ENCODE results near the gene ADCK2.
A peak's percentile ranks its signal among the peaks of the same experiment; 100 is the strongest.

ADCK2 gene

GRCh38 chr7:140695381-140695780 is 22.6 kb downstream of the ADCK2 start:
- no peak overlapping the region for H3K4me3 ChIP-seq (ENCODE audit: low read depth, low read length)
- DNase-seq (ENCODE audit: low read depth) = no peak
- TF ChIP-seq POLR2A (IDR thresholded peaks at IDR 0.05; ENCODE audit: extremely low read depth, insufficient read length) (no peak), MYC (IDR thresholded peaks at IDR 0.05; ENCODE audit: low read depth, low read length) (no peak)
- TF ChIP-seq, protein P1, sequence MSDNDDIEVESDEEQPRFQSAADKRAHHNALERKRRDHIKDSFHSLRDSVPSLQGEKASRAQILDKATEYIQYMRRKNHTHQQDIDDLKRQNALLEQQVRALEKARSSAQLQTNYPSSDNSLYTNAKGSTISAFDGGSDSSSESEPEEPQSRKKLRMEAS (IDR thresholded peaks at IDR 0.05; ENCODE audit: low read depth, low read length) = no peak
- TF ChIP-seq, protein P2, sequence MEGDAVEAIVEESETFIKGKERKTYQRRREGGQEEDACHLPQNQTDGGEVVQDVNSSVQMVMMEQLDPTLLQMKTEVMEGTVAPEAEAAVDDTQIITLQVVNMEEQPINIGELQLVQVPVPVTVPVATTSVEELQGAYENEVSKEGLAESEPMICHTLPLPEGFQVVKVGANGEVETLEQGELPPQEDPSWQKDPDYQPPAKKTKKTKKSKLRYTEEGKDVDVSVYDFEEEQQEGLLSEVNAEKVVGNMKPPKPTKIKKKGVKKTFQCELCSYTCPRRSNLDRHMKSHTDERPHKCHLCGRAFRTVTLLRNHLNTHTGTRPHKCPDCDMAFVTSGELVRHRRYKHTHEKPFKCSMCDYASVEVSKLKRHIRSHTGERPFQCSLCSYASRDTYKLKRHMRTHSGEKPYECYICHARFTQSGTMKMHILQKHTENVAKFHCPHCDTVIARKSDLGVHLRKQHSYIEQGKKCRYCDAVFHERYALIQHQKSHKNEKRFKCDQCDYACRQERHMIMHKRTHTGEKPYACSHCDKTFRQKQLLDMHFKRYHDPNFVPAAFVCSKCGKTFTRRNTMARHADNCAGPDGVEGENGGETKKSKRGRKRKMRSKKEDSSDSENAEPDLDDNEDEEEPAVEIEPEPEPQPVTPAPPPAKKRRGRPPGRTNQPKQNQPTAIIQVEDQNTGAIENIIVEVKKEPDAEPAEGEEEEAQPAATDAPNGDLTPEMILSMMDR (IDR thresholded peaks at IDR 0.05; ENCODE audit: low read depth, low read length) = no peak

DNA sequence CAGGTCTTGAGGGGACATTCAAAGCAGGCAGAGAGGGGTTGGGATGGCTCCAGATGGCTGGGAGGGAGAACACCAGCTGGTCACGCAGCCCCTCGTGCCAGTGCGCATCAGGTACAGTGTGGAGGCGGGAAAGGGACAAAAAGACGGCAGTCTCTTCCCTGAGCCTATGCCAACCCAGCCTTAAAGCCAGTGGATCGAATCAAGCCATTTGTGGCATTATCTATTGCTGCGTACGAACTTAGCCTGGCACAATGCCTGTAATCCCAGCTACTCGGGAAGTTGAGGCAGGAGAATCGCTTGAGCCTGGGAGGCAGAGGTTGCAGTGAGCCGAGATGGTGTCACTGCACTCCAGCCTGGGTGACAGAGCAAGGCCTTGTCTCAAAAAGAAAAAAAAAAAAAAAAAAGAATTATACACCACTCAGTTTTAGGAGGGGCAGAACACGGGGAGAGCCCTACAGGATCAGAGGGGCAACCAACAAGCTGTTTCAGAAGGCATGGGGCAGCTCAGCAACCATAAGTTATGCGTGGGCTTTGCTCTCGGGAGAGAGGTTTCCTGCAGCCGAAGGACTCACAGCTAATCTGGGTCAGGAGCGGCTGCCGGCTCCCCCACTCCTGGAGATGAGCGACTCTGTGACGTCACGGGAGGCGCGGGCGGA is 23.4 kb downstream of the ADCK2 start:
- DNase-seq (ENCODE audit: low read depth) = peak; percentile 96
- peak overlapping the region; percentile 95 for H3K4me3 ChIP-seq (ENCODE audit: low read depth, low read length)
- TF ChIP-seq, protein P1 (IDR thresholded peaks at IDR 0.05; ENCODE audit: low read depth, low read length) = no peak
- TF ChIP-seq, protein P2 (IDR thresholded peaks at IDR 0.05; ENCODE audit: low read depth, low read length) = no peak
- TF ChIP-seq MYC (IDR thresholded peaks at IDR 0.05; ENCODE audit: low read depth, low read length) (no peak), POLR2A (IDR thresholded peaks at IDR 0.05; ENCODE audit: extremely low read depth, insufficient read length) (no peak)

GRCh38 chr7:140696680-140697446 is 24.1 kb downstream of the ADCK2 start, which contains the start of gene NDUFB2:
Gene NDUFB2, plus strand, starts transcription at chr7:140696708. Its CDS starts 37 bp downstream, at chr7:140696745.
- TF ChIP-seq, protein P2 (IDR thresholded peaks at IDR 0.05; ENCODE audit: low read depth, low read length) = no peak
- TF ChIP-seq, protein P1 (IDR thresholded peaks at IDR 0.05; ENCODE audit: low read depth, low read length) = peak; percentile 56
- TF ChIP-seq MYC (IDR thresholded peaks at IDR 0.05; ENCODE audit: low read depth, low read length) (peak; percentile 79), POLR2A (IDR thresholded peaks at IDR 0.05; ENCODE audit: extremely low read depth, insufficient read length) (peak; percentile 89)
- peak within 1 kb of the TSS; percentile 95 for H3K4me3 ChIP-seq (ENCODE audit: low read depth, low read length)
- DNase-seq (ENCODE audit: low read depth) = peak; percentile 90

DNA sequence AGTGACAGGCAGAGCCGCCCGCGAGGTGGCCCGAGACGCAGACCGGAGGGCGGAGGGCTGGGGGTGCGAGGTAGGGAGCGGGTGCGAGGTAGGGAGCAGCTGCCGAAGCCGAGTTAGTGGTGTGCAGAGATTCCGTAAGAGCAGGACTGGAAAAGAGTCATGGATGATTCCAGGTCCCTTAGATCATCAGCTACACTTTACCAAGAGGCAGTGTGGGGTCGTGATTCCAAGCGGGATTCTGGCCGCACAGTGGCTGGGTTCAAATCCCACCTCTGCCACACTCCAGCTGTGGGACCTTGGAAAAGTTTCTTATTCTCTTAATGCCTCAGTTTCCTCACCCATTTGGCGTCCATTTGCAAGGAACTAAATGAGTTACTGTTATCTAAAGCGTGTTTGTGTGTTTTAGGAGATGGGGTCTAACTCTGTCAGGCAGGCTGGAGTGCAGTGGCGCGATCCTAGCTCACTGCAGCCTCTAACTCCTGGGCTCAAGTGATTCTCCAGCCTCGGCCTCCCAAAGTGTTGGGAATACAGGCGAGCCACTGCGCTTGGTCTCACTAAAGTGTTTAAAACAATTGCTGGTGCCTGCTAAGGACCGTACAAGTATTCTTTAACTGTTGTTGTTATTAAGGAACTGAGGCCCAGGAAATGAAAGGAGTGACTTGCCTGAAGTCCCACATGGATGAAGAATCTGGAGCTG is 24.9 kb downstream of the ADCK2 start:
- TF ChIP-seq POLR2A (IDR thresholded peaks at IDR 0.05; ENCODE audit: extremely low read depth, insufficient read length) = no peak
- TF ChIP-seq, protein P1 (IDR thresholded peaks at IDR 0.05; ENCODE audit: low read depth, low read length) = no peak
- TF ChIP-seq, protein P2 (IDR thresholded peaks at IDR 0.05; ENCODE audit: low read depth, low read length) = no peak
- TF ChIP-seq MYC (IDR thresholded peaks at IDR 0.05; ENCODE audit: low read depth, low read length) = no peak
- DNase-seq (ENCODE audit: low read depth) = no peak

GRCh38 chr7:140698477-140698876 is 25.7 kb downstream of the ADCK2 start:
- no peak for DNase-seq (ENCODE audit: low read depth)
- TF ChIP-seq, protein P1 (IDR thresholded peaks at IDR 0.05; ENCODE audit: low read depth, low read length) = no peak
- TF ChIP-seq, protein P2 (IDR thresholded peaks at IDR 0.05; ENCODE audit: low read depth, low read length) = no peak
- no peak for TF ChIP-seq MYC (IDR thresholded peaks at IDR 0.05; ENCODE audit: low read depth, low read length)
- TF ChIP-seq POLR2A (IDR thresholded peaks at IDR 0.05; ENCODE audit: extremely low read depth, insufficient read length) = no peak
- H3K4me3 ChIP-seq (ENCODE audit: low read depth, low read length) = peak overlapping the region; percentile 95

More for the DNA sequence above, 24.9 kb downstream of the ADCK2 start:
- peak overlapping the region; percentile 95 for H3K4me3 ChIP-seq (ENCODE audit: low read depth, low read length)

Measured in NB4 (cell line).